ENCODE results near the gene CASP10.

DNA sequence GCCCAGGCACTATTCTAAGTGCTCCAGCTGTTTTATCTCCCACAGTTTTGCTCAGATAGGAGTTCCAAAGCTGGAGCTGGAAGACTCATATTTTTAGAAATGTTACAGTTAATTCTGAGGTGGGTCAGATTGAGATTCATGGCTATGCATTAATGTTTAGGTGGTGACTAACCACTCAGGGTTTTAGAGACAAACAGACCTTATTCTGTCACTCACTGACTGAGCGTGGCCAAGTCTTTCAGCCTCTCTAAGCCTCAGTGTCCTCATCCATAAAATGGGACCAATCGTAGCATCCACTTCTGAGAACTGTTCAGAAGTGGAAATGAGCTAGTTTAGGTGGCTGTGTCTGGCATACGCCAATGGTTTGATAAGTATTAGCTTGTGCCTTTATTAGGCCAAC is 73.1 kb downstream of the CASP10 start:
- TF ChIP-seq CHD2 (IDR thresholded peaks at IDR 0.05; ENCODE audit: low read length, partially characterized antibody) = no peak
- TF ChIP-seq ELF1 (IDR thresholded peaks at IDR 0.05) = no peak
- TF ChIP-seq, protein P1, sequence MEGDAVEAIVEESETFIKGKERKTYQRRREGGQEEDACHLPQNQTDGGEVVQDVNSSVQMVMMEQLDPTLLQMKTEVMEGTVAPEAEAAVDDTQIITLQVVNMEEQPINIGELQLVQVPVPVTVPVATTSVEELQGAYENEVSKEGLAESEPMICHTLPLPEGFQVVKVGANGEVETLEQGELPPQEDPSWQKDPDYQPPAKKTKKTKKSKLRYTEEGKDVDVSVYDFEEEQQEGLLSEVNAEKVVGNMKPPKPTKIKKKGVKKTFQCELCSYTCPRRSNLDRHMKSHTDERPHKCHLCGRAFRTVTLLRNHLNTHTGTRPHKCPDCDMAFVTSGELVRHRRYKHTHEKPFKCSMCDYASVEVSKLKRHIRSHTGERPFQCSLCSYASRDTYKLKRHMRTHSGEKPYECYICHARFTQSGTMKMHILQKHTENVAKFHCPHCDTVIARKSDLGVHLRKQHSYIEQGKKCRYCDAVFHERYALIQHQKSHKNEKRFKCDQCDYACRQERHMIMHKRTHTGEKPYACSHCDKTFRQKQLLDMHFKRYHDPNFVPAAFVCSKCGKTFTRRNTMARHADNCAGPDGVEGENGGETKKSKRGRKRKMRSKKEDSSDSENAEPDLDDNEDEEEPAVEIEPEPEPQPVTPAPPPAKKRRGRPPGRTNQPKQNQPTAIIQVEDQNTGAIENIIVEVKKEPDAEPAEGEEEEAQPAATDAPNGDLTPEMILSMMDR (IDR thresholded peaks at IDR 0.05) = no peak
- no peak for TF ChIP-seq POLR2AphosphoS5 (IDR thresholded peaks at IDR 0.05; ENCODE audit: low read depth, low read length)
- TF ChIP-seq TAF1 (IDR thresholded peaks at IDR 0.05; ENCODE audit: borderline replicate concordance, low read depth, low read length) = no peak
- no peak for TF ChIP-seq FOSL2 (IDR thresholded peaks at IDR 0.05; ENCODE audit: borderline replicate concordance, low read depth)
- TF ChIP-seq, protein P2, sequence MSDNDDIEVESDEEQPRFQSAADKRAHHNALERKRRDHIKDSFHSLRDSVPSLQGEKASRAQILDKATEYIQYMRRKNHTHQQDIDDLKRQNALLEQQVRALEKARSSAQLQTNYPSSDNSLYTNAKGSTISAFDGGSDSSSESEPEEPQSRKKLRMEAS (IDR thresholded peaks at IDR 0.05; ENCODE audit: low read depth) = no peak
- no peak for TF ChIP-seq RFX5 (IDR thresholded peaks at IDR 0.05; ENCODE audit: low read length)
- no peak for TF ChIP-seq MEF2A (IDR thresholded peaks at IDR 0.05; ENCODE audit: borderline replicate concordance, low read depth)
- no peak for TF ChIP-seq JUND (IDR thresholded peaks at IDR 0.05)
- no peak for TF ChIP-seq EZH2phosphoT487 (IDR thresholded peaks at IDR 0.05; ENCODE audit: borderline replicate concordance, low read depth)
- no peak for TF ChIP-seq TEAD4 (IDR thresholded peaks at IDR 0.05; ENCODE audit: borderline replicate concordance, insufficient read depth)
- TF ChIP-seq, protein P3, sequence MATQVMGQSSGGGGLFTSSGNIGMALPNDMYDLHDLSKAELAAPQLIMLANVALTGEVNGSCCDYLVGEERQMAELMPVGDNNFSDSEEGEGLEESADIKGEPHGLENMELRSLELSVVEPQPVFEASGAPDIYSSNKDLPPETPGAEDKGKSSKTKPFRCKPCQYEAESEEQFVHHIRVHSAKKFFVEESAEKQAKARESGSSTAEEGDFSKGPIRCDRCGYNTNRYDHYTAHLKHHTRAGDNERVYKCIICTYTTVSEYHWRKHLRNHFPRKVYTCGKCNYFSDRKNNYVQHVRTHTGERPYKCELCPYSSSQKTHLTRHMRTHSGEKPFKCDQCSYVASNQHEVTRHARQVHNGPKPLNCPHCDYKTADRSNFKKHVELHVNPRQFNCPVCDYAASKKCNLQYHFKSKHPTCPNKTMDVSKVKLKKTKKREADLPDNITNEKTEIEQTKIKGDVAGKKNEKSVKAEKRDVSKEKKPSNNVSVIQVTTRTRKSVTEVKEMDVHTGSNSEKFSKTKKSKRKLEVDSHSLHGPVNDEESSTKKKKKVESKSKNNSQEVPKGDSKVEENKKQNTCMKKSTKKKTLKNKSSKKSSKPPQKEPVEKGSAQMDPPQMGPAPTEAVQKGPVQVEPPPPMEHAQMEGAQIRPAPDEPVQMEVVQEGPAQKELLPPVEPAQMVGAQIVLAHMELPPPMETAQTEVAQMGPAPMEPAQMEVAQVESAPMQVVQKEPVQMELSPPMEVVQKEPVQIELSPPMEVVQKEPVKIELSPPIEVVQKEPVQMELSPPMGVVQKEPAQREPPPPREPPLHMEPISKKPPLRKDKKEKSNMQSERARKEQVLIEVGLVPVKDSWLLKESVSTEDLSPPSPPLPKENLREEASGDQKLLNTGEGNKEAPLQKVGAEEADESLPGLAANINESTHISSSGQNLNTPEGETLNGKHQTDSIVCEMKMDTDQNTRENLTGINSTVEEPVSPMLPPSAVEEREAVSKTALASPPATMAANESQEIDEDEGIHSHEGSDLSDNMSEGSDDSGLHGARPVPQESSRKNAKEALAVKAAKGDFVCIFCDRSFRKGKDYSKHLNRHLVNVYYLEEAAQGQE (IDR thresholded peaks at IDR 0.05; ENCODE audit: low read depth, low read length) = no peak
- no peak for TF ChIP-seq RAD21 (IDR thresholded peaks at IDR 0.05; ENCODE audit: low read length)

Data from SK-N-SH (cell line).